H1 (cell line): ENCODE measurements around the gene PKMYT1.
A peak's percentile ranks its signal among the peaks of the same experiment; 100 is the strongest.

Source experiments
- BCL11A ChIP-seq, 2 experiments: IDR thresholded peaks; one replicate each; pipeline ENCODE4 v1.6.1; 2011; ENCODE audit warnings: low read depth in 2 of 2, low read length in 2 of 2, mild to moderate bottlenecking in 2 of 2
- CHD2 ChIP-seq: IDR thresholded peaks from 2 replicates; pipeline ENCODE4 v1.6.1; 2012; ENCODE audit warnings: low read length, improper control_type of control experiment
- EP300 ChIP-seq, 2 experiments: IDR thresholded peaks; 1 replicate in 1 of 2; 2 replicates in 1 of 2; pipeline ENCODE4 v1.6.1; 2011 to 2012; ENCODE audit warnings: low read depth in 2 of 2, low read length in 2 of 2, mild to moderate bottlenecking in 2 of 2, borderline replicate concordance in 1 of 2, inconsistent platforms in 1 of 2, moderate library complexity in 1 of 2
- EZH2 ChIP-seq: fragments of 200-600 bp; sonication (generic); IDR thresholded peaks from 2 replicates; pipeline ENCODE4 v1.7.1; 2012; ENCODE audit warnings: low read depth, mild to moderate bottlenecking, moderate library complexity, low read length, inconsistent platforms; ENCODE audit not compliant: severe bottlenecking
- GABPA ChIP-seq: IDR thresholded peaks from 2 replicates; pipeline ENCODE4 v1.6.1; 2011; ENCODE audit warnings: mild to moderate bottlenecking, low read length, moderate library complexity, borderline replicate concordance; ENCODE audit not compliant: insufficient read depth
- GTF2F1 ChIP-seq: IDR thresholded peaks from 2 replicates; pipeline ENCODE4 v1.6.1; 2012; ENCODE audit warnings: low read depth, low read length, improper control_type of control experiment, borderline replicate concordance
- HDAC2 ChIP-seq, 2 experiments: fragments of 300-600 bp in 1 of 2; sonication (generic) in 1 of 2; IDR thresholded peaks; 2 replicates each; pipeline ENCODE4 v1.6.1; 2011 to 2012; ENCODE audit warnings: low read depth in 2 of 2, low read length in 2 of 2, mild to moderate bottlenecking in 2 of 2, moderate library complexity in 2 of 2, borderline replicate concordance in 1 of 2, inconsistent platforms in 1 of 2
- HDAC6 ChIP-seq: IDR thresholded peaks from one replicate; pipeline ENCODE4 v1.7.1; 2012; ENCODE audit warnings: low read depth, mild to moderate bottlenecking, inconsistent platforms, low read length, moderate library complexity
- JUND ChIP-seq: IDR thresholded peaks from 2 replicates; pipeline ENCODE4 v1.6.1; 2011; ENCODE audit warnings: mild to moderate bottlenecking, improper control_type of control experiment, low read length
- MAFK ChIP-seq: IDR thresholded peaks from 2 replicates; pipeline ENCODE4 v1.6.1; 2012; ENCODE audit warnings: low read depth, mild to moderate bottlenecking, improper control_type of control experiment, low read length
- POLR2A ChIP-seq, 2 experiments: IDR thresholded peaks; 1 replicate in 1 of 2; 2 replicates in 1 of 2; pipeline ENCODE4 v1.6.1; 2011; ENCODE audit warnings: low read depth in 2 of 2, low read length in 2 of 2, mild to moderate bottlenecking in 2 of 2; ENCODE audit errors: control extremely low read depth in 1 of 2
- TF ChIP-seq, protein P1 (sequence below), 3 experiments: IDR thresholded peaks; 1 replicate in 2 of 3; 2 replicates in 1 of 3; pipeline versions ENCODE4 v1.5.1 to v1.6.1; 2011; ENCODE audit warnings: low read length in 3 of 3, mild to moderate bottlenecking in 3 of 3, inconsistent platforms in 2 of 3, low read depth in 1 of 3, moderate library complexity in 1 of 3; ENCODE audit not compliant: insufficient read depth in 1 of 3; ENCODE audit errors: control extremely low read depth in 1 of 3
- TF ChIP-seq, protein P2 (sequence below): IDR thresholded peaks from 2 replicates; pipeline ENCODE4 v1.6.1; 2012; ENCODE audit warnings: inconsistent platforms

DNA sequence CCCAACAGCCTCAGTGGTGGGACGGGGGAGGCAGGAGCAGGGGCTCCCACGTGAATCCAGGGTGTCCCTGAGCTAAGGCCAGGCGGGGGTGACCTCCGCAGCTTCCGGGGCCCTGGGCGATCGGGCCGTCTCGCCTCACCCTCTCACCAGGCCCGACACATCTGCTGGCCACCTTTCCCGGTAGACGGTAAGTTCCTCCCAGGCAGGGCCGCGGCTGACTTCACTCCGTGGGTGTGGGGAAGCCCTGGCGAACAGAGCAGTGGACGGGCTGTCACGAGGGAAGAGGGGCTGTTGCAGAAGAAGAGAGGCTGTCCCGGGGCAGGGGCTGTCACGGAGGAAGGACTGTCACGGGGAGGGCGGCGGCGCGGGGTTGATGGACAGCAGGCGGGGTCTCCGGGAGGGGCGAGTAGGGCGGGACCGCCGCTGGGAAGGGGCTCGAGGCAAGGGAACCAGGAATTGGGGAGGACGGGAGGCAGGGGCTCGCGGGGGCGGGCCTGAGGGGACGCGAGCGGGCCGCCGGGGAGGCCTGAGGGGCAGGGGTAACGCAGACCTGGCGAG, 498 bp downstream of the PKMYT1 start:
- TF ChIP-seq MAFK (no peak), HDAC2 (IDR thresholded peaks at IDR 0.05; ENCODE audit: borderline replicate concordance in 1 of 2, low read depth in 2 of 2, low read length in 2 of 2) (peak; percentile 12 to 31; a peak in 1 of 4 replicates), GTF2F1 (no peak), CHD2 (no peak), HDAC6 (no peak), GABPA (no peak), JUND (no peak), POLR2A (IDR thresholded peaks at IDR 0.05; ENCODE audit: control extremely low read depth in 1 of 2, low read depth in 2 of 2, low read length in 2 of 2) (no peak), BCL11A (IDR thresholded peaks at IDR 0.05; ENCODE audit: low read depth in 2 of 2, low read length in 2 of 2) (no peak), EZH2 (no peak), EP300 (IDR thresholded peaks at IDR 0.05; ENCODE audit: borderline replicate concordance in 1 of 2, low read depth in 2 of 2, low read length in 2 of 2) (no peak)
- TF ChIP-seq, protein P1, sequence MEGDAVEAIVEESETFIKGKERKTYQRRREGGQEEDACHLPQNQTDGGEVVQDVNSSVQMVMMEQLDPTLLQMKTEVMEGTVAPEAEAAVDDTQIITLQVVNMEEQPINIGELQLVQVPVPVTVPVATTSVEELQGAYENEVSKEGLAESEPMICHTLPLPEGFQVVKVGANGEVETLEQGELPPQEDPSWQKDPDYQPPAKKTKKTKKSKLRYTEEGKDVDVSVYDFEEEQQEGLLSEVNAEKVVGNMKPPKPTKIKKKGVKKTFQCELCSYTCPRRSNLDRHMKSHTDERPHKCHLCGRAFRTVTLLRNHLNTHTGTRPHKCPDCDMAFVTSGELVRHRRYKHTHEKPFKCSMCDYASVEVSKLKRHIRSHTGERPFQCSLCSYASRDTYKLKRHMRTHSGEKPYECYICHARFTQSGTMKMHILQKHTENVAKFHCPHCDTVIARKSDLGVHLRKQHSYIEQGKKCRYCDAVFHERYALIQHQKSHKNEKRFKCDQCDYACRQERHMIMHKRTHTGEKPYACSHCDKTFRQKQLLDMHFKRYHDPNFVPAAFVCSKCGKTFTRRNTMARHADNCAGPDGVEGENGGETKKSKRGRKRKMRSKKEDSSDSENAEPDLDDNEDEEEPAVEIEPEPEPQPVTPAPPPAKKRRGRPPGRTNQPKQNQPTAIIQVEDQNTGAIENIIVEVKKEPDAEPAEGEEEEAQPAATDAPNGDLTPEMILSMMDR (IDR thresholded peaks at IDR 0.05; ENCODE audit: control extremely low read depth in 1 of 3, insufficient read depth in 1 of 3, low read depth in 1 of 3, low read length in 3 of 3), result no peak
- TF ChIP-seq, protein P2, sequence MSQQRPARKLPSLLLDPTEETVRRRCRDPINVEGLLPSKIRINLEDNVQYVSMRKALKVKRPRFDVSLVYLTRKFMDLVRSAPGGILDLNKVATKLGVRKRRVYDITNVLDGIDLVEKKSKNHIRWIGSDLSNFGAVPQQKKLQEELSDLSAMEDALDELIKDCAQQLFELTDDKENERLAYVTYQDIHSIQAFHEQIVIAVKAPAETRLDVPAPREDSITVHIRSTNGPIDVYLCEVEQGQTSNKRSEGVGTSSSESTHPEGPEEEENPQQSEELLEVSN, result no peak
